ENCODE measurements around the gene ZCCHC14.

DNA sequence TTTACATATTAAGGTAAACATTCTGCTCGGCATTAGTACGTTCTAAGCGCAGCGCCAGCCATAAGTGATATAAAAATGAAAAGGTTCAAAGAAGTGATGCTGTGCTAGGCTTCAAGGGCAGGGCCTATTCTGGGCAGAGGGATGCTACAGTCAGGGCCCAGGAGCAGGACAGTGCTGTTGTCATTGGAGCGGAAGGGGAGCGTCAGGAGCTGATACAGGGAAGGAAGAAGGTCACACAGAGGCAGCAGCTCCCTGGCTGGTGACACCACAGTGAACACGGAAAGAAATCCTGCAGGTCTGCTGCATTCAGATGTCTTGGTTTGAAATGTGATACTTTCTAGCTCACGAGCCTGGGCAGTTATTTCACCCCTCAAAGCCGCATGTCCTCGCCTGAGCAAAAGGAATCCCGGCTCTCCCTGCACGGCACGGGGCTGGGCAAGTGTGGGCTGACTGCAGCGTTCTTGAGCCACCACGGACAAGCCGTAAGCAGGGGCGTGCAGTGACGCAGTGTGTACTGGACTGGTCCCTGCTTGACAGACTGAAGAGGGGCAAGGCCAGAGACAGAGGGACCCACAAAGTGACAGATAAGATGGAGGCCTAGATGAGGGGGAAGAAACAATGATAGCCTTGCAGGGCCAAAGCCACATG lies 41.1 kb downstream of the ZCCHC14 start:
- TF ChIP-seq, protein P1, sequence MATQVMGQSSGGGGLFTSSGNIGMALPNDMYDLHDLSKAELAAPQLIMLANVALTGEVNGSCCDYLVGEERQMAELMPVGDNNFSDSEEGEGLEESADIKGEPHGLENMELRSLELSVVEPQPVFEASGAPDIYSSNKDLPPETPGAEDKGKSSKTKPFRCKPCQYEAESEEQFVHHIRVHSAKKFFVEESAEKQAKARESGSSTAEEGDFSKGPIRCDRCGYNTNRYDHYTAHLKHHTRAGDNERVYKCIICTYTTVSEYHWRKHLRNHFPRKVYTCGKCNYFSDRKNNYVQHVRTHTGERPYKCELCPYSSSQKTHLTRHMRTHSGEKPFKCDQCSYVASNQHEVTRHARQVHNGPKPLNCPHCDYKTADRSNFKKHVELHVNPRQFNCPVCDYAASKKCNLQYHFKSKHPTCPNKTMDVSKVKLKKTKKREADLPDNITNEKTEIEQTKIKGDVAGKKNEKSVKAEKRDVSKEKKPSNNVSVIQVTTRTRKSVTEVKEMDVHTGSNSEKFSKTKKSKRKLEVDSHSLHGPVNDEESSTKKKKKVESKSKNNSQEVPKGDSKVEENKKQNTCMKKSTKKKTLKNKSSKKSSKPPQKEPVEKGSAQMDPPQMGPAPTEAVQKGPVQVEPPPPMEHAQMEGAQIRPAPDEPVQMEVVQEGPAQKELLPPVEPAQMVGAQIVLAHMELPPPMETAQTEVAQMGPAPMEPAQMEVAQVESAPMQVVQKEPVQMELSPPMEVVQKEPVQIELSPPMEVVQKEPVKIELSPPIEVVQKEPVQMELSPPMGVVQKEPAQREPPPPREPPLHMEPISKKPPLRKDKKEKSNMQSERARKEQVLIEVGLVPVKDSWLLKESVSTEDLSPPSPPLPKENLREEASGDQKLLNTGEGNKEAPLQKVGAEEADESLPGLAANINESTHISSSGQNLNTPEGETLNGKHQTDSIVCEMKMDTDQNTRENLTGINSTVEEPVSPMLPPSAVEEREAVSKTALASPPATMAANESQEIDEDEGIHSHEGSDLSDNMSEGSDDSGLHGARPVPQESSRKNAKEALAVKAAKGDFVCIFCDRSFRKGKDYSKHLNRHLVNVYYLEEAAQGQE (IDR thresholded peaks at IDR 0.05; ENCODE audit: low read depth), result no peak
- no peak for TF ChIP-seq ZBTB33 (IDR thresholded peaks at IDR 0.05; ENCODE audit: extremely low read depth, insufficient replicate concordance, low read length)
- TF ChIP-seq ZNF274 (IDR thresholded peaks at IDR 0.05; ENCODE audit: low read depth, low read length), result no peak
- no peak for TF ChIP-seq POLR2A (IDR thresholded peaks at IDR 0.05; ENCODE audit: borderline replicate concordance, extremely low read depth, insufficient read depth, insufficient read length)
- TF ChIP-seq CTCF (IDR thresholded peaks at IDR 0.05 in 2 of 3, conservative IDR thresholded peaks at IDR 0.05 in 1 of 3; ENCODE audit: borderline replicate concordance in 1 of 3, insufficient read depth in 1 of 3, low read depth in 2 of 3, low read length in 2 of 3), result no peak
- no peak for TF ChIP-seq SRF (IDR thresholded peaks at IDR 0.05; ENCODE audit: low read depth)
- no peak for TF ChIP-seq YY1 (IDR thresholded peaks at IDR 0.05; ENCODE audit: extremely low read depth, insufficient replicate concordance, low read depth, low read length)
- no peak for TF ChIP-seq EZH2 (IDR thresholded peaks at IDR 0.05)
- no peak for TF ChIP-seq SIN3A (IDR thresholded peaks at IDR 0.05; ENCODE audit: low read depth)
- TF ChIP-seq SP1 (IDR thresholded peaks at IDR 0.05; ENCODE audit: low read depth), result no peak

Data from HCT116 (cell line).